ENCODE measurements around the gene HNRNPLL.

Gene HNRNPLL

DNA sequence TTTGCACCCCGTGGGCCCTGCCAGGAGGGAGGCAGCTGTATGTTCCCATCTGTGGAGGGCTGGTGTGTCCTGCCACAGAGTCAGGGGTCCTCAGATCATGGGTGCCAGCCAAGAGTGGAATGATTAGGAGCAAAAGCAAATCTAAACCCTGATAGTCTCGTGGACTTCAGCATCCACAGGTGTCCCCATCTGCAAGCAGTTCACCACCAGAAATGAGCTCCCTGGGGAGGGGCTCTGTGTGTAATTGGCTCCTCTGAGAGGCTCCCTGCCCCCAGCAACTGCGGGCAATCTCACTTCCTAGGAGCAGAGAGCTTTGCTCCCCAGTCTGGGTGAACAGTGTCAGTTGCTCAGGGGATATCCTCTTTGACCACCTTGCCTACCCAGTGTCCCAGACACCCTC is 78.1 kb downstream of the HNRNPLL start:
- Mint-ChIP-seq H3K4me3 (no peak overlapping the region), H3K27ac (no peak overlapping the region), H3K9me3 (no peaks in the 10 kb centered on the region), H3K27me3 (peaks cover 23% of the 10 kb centered on the region), H3K4me1 (ENCODE audit: low read depth) (peaks cover 8% of the 10 kb centered on the region), H3K36me3 (ENCODE audit: low read depth) (no peaks in the 10 kb centered on the region)

DNA sequence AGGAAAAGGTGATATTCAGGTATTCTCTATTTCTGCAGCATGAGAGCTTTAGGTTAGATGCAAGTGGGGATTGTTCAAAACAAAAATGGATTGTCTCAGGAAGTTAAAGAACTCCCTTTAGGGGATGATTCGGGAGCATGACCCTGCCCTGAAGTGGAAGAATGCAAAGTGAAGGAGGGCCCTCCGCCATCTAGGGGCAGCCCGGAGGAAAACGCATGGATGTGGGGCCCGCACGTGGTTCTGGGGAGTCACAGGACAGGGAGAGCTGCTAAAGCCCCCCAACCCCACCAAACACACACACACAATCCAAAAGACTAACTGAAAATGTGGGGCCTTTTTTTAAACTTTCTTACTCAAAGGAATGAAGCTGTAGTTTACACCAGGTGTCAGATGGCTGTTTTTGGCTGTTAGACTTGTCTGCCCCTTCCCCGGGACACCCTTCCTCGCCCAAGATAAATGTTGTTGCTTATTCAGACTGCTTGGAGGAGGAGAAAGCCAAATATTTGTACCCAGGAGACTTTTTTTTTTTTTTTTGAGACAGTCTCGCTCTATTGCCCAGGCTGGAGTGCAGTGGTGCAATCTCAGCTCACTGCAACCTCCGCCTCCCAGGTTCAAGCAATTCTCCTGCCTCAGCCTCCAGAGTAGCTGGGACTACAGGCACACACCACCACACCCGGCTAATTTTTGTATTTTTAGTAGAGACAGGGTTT is 78.8 kb downstream of the HNRNPLL start:
- peaks cover 8% of the 10 kb centered on the region for H3K4me1 Mint-ChIP-seq (ENCODE audit: low read depth)
- H3K27ac Mint-ChIP-seq, result no peak overlapping the region
- no peaks in the 10 kb centered on the region for H3K36me3 Mint-ChIP-seq (ENCODE audit: low read depth)
- H3K27me3 Mint-ChIP-seq, result peaks cover 23% of the 10 kb centered on the region
- no peak overlapping the region for H3K4me3 Mint-ChIP-seq
- H3K9me3 Mint-ChIP-seq, result no peaks in the 10 kb centered on the region

DNA sequence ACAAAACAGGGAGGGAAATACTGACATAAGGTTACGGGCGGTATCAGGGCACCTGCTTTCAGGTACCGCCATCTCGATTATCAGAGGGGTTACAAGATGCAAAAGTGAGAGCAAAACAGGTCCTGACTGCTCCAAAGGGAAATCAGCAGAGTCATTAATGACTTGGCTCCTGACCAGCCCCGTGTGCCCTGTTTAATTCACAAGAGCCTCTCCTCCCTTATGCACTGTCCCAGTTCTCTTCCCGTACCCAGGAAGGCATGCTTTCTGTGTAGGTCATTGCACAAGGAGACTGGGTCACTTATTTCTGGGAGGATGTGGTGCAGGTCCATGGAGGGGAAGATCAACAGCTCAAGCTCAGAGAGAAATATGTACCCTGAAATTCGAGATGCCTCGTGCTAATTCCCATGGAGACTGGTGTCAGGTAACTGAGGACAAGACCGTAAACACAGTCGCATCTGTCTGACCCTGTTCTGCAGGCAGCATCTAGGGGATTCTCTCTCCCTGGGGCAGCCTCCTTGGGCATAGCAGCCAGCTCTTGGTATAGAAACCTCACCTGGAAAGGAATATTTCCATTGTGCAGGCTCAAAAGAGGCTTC is 79.9 kb downstream of the HNRNPLL start:
- Mint-ChIP-seq H3K9me3 (no peaks in the 10 kb centered on the region), H3K4me3 (no peak overlapping the region), H3K27ac (no peak overlapping the region), H3K4me1 (ENCODE audit: low read depth) (no peaks in the 10 kb centered on the region), H3K36me3 (ENCODE audit: low read depth) (no peaks in the 10 kb centered on the region), H3K27me3 (peaks cover 19% of the 10 kb centered on the region)

DNA sequence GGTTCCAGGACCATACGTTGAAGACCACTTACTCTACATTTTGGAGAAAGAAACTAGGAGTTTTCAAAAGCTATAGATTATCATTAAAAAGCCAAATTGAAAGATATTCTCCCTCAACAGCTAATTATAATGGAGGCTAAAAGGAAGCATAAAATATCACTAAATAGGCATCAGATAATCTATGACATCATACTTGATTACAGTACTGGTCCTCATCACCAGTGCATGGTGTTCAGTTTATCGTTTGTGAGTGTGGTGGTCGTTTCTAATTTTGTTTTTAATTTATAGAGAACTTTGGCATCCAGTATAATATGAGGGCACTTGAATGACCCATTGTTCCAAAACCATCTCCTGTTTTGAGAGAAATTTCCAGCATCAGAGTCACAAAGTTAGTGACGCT is 80.9 kb downstream of the HNRNPLL start:
- H3K36me3 Mint-ChIP-seq (ENCODE audit: low read depth), result no peaks in the 10 kb centered on the region
- H3K9me3 Mint-ChIP-seq, result no peaks in the 10 kb centered on the region
- H3K4me1 Mint-ChIP-seq (ENCODE audit: low read depth), result no peaks in the 10 kb centered on the region
- H3K27me3 Mint-ChIP-seq, result peaks cover 16% of the 10 kb centered on the region
- H3K4me3 Mint-ChIP-seq, result no peak overlapping the region
- no peak overlapping the region for H3K27ac Mint-ChIP-seq

DNA sequence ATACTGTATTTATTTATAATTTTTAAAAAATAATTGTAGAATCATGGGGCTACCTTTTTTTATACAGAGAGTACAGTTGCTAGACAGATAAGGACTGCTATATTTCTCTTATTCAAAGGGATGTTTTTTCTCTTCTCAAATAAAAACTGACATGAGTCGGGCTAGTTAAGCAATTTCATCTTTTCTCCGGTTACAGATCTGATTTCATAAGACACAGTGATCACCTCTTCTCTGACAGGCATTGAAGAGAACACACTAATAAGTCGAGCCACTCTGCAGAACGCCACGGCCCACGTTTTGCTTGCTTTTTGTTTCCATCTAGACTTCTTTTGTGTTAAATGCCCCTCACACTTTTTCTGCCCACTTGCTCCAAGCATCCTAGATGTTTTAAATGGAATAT is 85.4 kb downstream of the HNRNPLL start:
- no peaks in the 10 kb centered on the region for H3K36me3 Mint-ChIP-seq (ENCODE audit: low read depth)
- no peak overlapping the region for H3K4me3 Mint-ChIP-seq
- no peak overlapping the region for H3K27ac Mint-ChIP-seq
- peaks cover 11% of the 10 kb centered on the region for H3K27me3 Mint-ChIP-seq
- H3K9me3 Mint-ChIP-seq, result no peaks in the 10 kb centered on the region
- H3K4me1 Mint-ChIP-seq (ENCODE audit: low read depth), result no peaks in the 10 kb centered on the region

DNA sequence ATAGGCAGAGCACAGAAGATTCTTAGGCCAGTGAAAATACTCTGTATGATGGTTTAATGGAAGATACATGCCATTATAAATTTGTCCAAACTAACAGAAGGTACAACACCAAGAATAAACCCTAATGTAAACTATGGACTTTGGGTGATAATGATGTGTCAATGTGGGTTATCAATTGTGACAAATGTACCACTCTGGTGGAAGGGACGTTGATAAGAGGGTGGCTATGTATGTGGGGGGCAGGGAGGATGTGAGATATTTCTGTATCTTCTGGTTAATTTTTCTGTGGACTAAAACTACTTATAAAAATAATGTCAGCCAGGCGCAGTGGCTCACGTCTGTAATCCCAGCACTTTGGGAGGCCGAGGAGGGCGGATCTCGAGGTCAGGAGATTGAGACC is 86.2 kb downstream of the HNRNPLL start:
- H3K9me3 Mint-ChIP-seq, result no peaks in the 10 kb centered on the region
- H3K36me3 Mint-ChIP-seq (ENCODE audit: low read depth), result no peaks in the 10 kb centered on the region
- no peaks in the 10 kb centered on the region for H3K4me1 Mint-ChIP-seq (ENCODE audit: low read depth)
- H3K27me3 Mint-ChIP-seq, result peaks cover 11% of the 10 kb centered on the region
- H3K4me3 Mint-ChIP-seq, result no peak overlapping the region
- no peak overlapping the region for H3K27ac Mint-ChIP-seq

DNA sequence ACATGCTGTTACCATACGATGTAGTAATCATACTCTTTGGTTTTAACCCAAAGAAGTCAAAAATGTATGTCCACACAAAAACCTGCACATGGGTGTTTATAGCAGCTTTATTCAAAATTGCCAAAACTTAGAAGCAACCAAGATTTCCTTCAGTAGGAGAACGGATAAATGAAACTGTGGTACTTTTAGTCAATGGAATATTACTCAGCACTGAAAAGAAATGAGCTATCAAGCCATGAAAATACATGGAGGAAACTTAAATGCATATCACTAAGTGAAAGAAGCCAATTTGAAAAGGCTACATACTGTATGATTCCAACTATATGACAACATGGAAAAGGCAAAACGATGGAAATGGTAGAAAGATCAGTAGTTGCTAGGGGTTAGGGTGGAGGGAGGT is 86.6 kb downstream of the HNRNPLL start:
- Mint-ChIP-seq H3K27me3 (peaks cover 11% of the 10 kb centered on the region), H3K4me1 (ENCODE audit: low read depth) (no peaks in the 10 kb centered on the region), H3K27ac (no peak overlapping the region), H3K9me3 (no peaks in the 10 kb centered on the region), H3K36me3 (ENCODE audit: low read depth) (no peaks in the 10 kb centered on the region), H3K4me3 (no peak overlapping the region)

DNA sequence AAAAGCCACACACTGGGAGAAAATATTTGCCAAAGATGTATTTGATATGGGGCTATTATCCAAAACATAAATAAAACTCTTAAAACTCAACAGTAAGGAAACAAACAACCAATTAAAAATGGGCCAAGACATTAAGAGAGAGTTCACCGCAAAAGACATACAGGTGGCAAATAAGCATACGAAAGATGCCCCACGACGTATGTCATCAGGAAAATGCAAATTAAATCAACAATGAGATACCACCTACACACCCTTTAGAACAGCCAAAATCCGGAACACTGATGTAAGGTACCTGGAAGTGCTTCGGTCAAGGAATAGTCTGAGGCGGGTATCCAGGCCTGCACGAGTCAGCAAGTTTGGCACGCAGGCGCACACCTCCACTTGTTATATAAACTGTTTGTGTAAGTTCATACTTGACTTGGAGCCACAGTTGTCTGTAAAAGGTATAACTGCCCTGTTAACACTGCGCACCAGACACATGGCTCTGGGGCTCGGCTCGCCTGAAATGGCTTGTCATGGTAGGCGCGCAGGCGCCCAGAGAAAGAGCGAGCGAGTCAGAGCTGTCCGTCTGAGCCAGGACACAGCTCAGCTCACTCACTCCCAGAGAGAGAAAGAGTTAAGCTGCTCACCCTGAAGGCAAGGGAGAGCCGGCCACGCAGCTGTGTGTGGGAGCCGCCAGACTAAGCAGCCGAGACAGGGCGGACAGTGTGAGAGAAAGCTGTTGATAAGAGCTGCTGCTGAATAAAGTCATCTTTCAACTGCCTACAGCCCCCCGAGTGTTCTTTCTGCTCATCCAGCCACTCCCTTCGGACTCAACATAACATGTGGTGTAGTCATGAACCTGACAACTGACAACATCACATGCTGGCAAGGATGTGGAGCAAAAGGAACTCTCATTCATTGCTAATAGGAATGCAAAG is 87.3 kb downstream of the HNRNPLL start:
- Mint-ChIP-seq H3K27me3 (peaks cover 11% of the 10 kb centered on the region), H3K27ac (no peak overlapping the region), H3K9me3 (no peaks in the 10 kb centered on the region), H3K4me3 (no peak overlapping the region), H3K4me1 (ENCODE audit: low read depth) (no peaks in the 10 kb centered on the region), H3K36me3 (ENCODE audit: low read depth) (no peaks in the 10 kb centered on the region)

DNA sequence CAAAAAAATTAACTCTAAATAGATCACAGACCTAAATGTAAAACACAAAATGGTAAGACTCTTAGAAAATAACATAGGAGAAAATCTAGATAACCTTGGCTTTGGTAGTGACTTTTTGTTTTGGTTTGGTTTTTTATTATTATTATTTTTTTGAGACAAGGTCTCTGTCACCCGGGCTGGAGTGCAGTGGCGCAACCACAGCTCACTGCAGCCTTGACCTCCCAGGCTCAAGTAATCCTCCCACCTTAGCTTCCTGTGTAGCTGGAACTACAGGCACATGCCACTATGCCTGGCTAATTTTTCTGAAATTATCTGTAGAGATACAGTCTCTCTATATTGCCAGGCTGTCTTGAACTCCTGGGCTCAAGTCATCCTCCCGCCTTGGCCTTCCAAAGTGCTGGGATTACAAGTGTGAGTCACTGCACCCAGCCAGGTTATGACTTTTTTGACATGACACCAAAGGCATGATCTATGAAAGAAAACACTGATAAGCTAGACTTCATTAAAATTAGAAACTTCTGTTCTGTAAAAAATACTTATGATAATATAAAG is 88.0 kb downstream of the HNRNPLL start:
- Mint-ChIP-seq H3K4me3 (no peak overlapping the region), H3K36me3 (ENCODE audit: low read depth) (no peaks in the 10 kb centered on the region), H3K9me3 (no peaks in the 10 kb centered on the region), H3K4me1 (ENCODE audit: low read depth) (no peaks in the 10 kb centered on the region), H3K27me3 (peaks cover 11% of the 10 kb centered on the region), H3K27ac (no peak overlapping the region)

DNA sequence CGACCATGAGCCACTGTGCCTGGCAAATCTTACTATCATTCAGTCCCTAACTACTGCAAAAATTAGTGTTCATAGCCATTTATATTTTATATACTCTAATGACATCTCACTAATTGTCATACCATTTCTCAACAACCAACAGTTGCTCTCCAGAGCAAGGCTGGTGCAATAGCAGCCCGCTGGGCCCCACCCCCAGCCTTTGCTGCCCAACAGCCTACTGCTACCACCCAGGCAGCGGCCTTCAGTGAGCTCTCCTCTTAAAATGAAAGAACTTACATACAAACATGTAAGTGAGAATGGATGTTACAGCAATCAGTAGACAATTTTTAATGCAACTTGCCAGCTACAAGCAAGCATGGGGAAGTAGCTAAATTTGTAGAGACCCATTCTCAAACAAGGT is 90.5 kb downstream of the HNRNPLL start:
- no peaks in the 10 kb centered on the region for H3K9me3 Mint-ChIP-seq
- peaks cover 13% of the 10 kb centered on the region for H3K27me3 Mint-ChIP-seq
- no peaks in the 10 kb centered on the region for H3K36me3 Mint-ChIP-seq (ENCODE audit: low read depth)
- no peak overlapping the region for H3K4me3 Mint-ChIP-seq
- peaks cover 5% of the 10 kb centered on the region for H3K4me1 Mint-ChIP-seq (ENCODE audit: low read depth)
- H3K27ac Mint-ChIP-seq, result no peak overlapping the region

All from stimulated activated naive CD8-positive, alpha-beta T cell treated with anti-CD3 and anti-CD28 coated beads, Interleukin-15, Interleukin-2, amounts not matched to agents 100 ng/mL and 50 ng/mL, for 24 hours (primary cell).